Uterus (tissue), 4 donors: Measurements from ENCODE around the gene TRIM69. TPM values are rescaled to one million over a fixed set of nuclear protein-coding genes. Genes with fewer than 3 reads are reported as not detected.
"Not testable (repeated sequence)": the region's sequence is repeated elsewhere in the genome, so short reads cannot be mapped to it uniquely, and the experiment has no call there.

Experiments
- DNase-seq, 2 donors: peaks; one replicate each; pipeline ENCODE4 v3.0.0-alpha.2; 2019 to 2020
- H3K27ac ChIP-seq, 2 donors: fragments of 200-600 bp; sonication (generic); 1 replicate in 1 of 2; 2 replicates in 1 of 2; pipeline ENCODE4 v1.5.1; 2016 to 2018
- H3K27me3 ChIP-seq, 2 donors: fragments of 200-600 bp; sonication (generic); one replicate each; pipeline ENCODE4 v1.5.1; 2018 to 2019; ENCODE audit warnings: control low read depth in 1 of 2
- H3K36me3 ChIP-seq, 2 donors: fragments of 200-600 bp; sonication (generic); one replicate each; pipeline ENCODE4 v1.5.1; 2019; ENCODE audit warnings: control low read depth in 1 of 2
- H3K4me1 ChIP-seq, 2 donors: fragments of 200-600 bp; sonication (generic); one replicate each; pipeline ENCODE4 v1.5.1; 2018 to 2019; ENCODE audit warnings: control low read depth in 1 of 2
- H3K4me3 ChIP-seq, 2 donors: fragments of 200-600 bp; sonication (generic); 1 replicate in 1 of 2; 2 replicates in 1 of 2; pipeline ENCODE4 v1.5.1; 2018 to 2019; ENCODE audit warnings: mild to moderate bottlenecking in 1 of 2
- H3K9me3 ChIP-seq, 2 donors: fragments of 200-600 bp; sonication (generic); one replicate each; pipeline ENCODE4 v1.5.1; 2019; ENCODE audit warnings: control low read depth in 1 of 2
- CTCF ChIP-seq, 4 experiments: fragments of 200-600 bp in 2 of 4; fragments of 450-650 bp in 2 of 4; sonication (generic) in 2 of 4; IDR thresholded peaks; one replicate each; pipeline ENCODE4 v1.5.1; 2016 to 2019; ENCODE audit warnings: antibody characterized with exemption in 4 of 4, mild to moderate bottlenecking in 2 of 4, moderate library complexity in 1 of 4
- POLR2A ChIP-seq, 2 donors: fragments of 450-650 bp; IDR thresholded peaks; one replicate each; pipeline ENCODE4 v1.6.1; 2016; ENCODE audit warnings: antibody characterized with exemption in 2 of 2, mild to moderate bottlenecking in 1 of 2, moderate library complexity in 1 of 2
- intact Hi-C: fragments of 100-400 bp; cut with DNase I; formaldehyde crosslinking; loops from one replicate; pipeline ENCODE4 v1.15.1; 2023; ENCODE audit warnings: low total_unique reads
- total RNA-seq, 4 donors: library from RNA; depleted of rRNA in 3 of 4; stranded (reverse); fragments of >200 nt in 3 of 4; gene quantifications; one replicate each; pipeline versions ENCODE4 v1.1.0 to v1.2.4, GENCODE V29; 2014 to 2023
- donor health status: DM: yes; HTN: yes; CAD: no.

Gene TRIM69
- total RNA-seq, 4 donors from 2014 or later: 6.1 to 16.2 (median 15.4) TPM

- peak overlapping the region in 1 of 2 donors; percentile 28 for H3K27ac ChIP-seq
- no peak for DNase-seq
- H3K4me1 ChIP-seq: no peaks in the 10 kb centered on the region
- H3K27me3 ChIP-seq: no peaks in the 10 kb centered on the region
- TF ChIP-seq CTCF (IDR thresholded peaks at IDR 0.05) (peak; percentile 57 to 74 (median 71)), POLR2A (IDR thresholded peaks at IDR 0.05) (no peak)
- no peaks in the 10 kb centered on the region for H3K9me3 ChIP-seq
- intact Hi-C loops: no loop called here
- H3K4me3 ChIP-seq: no peak overlapping the region
- H3K36me3 ChIP-seq: no peaks in the 10 kb centered on the region
Observed at GRCh38 chr15:44738340-44738984, 2.1 kb downstream of the TRIM69 start.

GRCh38 chr15:44739222-44739847, 3.0 kb downstream of the TRIM69 start:
- H3K27me3 ChIP-seq, H3K4me3 ChIP-seq, H3K9me3 ChIP-seq, intact Hi-C loops, H3K36me3 ChIP-seq, H3K4me1 ChIP-seq, H3K27ac ChIP-seq, DNase-seq: not testable (repeated sequence)

GRCh38 chr15:44743454-44743853, 7.1 kb downstream of the TRIM69 start:
- H3K9me3 ChIP-seq, H3K27ac ChIP-seq, DNase-seq, H3K4me3 ChIP-seq, H3K4me1 ChIP-seq, intact Hi-C loops, H3K36me3 ChIP-seq, H3K27me3 ChIP-seq: not testable (repeated sequence)

GRCh38 chr15:44753345-44753744, 17.0 kb downstream of the TRIM69 start:
- DNase-seq: no peak
- TF ChIP-seq CTCF (IDR thresholded peaks at IDR 0.05) (no peak), POLR2A (IDR thresholded peaks at IDR 0.05) (no peak)
- intact Hi-C loops: no loop called here

GRCh38 chr15:44763187-44763586, 26.9 kb downstream of the TRIM69 start:
- Histone ChIP-seq H3K4me1 (no peaks in the 10 kb centered on the region), H3K27ac (no peak overlapping the region), H3K27me3 (no peaks in the 10 kb centered on the region), H3K36me3 (no peaks in the 10 kb centered on the region), H3K9me3 (no peaks in the 10 kb centered on the region), H3K4me3 (no peak overlapping the region)
- DNase-seq: no peak
- TF ChIP-seq POLR2A (IDR thresholded peaks at IDR 0.05): no peak
- no peak for TF ChIP-seq CTCF (IDR thresholded peaks at IDR 0.05)
- intact Hi-C loops: no loop called here

More at GRCh38 chr15:44753345-44753744, 17.0 kb downstream of the TRIM69 start:
- no peaks in the 10 kb centered on the region for H3K9me3 ChIP-seq
- H3K4me1 ChIP-seq: no peaks in the 10 kb centered on the region
- no peak overlapping the region for H3K4me3 ChIP-seq
- no peaks in the 10 kb centered on the region for H3K36me3 ChIP-seq
- no peaks in the 10 kb centered on the region for H3K27me3 ChIP-seq
- H3K27ac ChIP-seq: no peak overlapping the region

GRCh38 chr15:44763848-44764247, 27.5 kb downstream of the TRIM69 start:
- DNase-seq: no peak
- TF ChIP-seq POLR2A (IDR thresholded peaks at IDR 0.05) (no peak), CTCF (IDR thresholded peaks at IDR 0.05) (no peak)
- Histone ChIP-seq H3K4me1 (no peaks in the 10 kb centered on the region), H3K9me3 (no peaks in the 10 kb centered on the region), H3K36me3 (no peaks in the 10 kb centered on the region), H3K27me3 (no peaks in the 10 kb centered on the region), H3K4me3 (no peak overlapping the region), H3K27ac (no peak overlapping the region)
- intact Hi-C loops: no loop called here
